Omental fat pad (tissue), 4 donors: ENCODE results near the gene STC2. TPM values are rescaled to one million over a fixed set of nuclear protein-coding genes. Genes with fewer than 3 reads are reported as not detected.

ENCODE experiments used
- ATAC-seq: fragments of 150-250 bp; one replicate; pipeline ENCODE4 v1.9.1; 2016; ENCODE audit warnings: mild to moderate bottlenecking, moderate library complexity; ENCODE audit not compliant: low FRiP score
- DNase-seq: peaks from one replicate; pipeline ENCODE4 v3.0.0-alpha.2; 2019; ENCODE audit warnings: low spot score
- total RNA-seq, 4 donors: library from RNA; depleted of rRNA; stranded (reverse); fragments of >200 nt; gene quantifications; one replicate each; pipeline ENCODE4 v1.1.0, GENCODE V29; 2016
- TF ChIP-seq, protein P1 (sequence below), 3 donors: fragments of 450-650 bp; IDR thresholded peaks; one replicate each; pipeline ENCODE4 v1.5.1; 2016 to 2017; ENCODE audit warnings: antibody characterized with exemption in 3 of 3, mild to moderate bottlenecking in 3 of 3, moderate library complexity in 2 of 3

Gene STC2
- total RNA-seq, 4 donors from 2014 or later = 15.8 to 45.9 (median 29.1) TPM

DNA sequence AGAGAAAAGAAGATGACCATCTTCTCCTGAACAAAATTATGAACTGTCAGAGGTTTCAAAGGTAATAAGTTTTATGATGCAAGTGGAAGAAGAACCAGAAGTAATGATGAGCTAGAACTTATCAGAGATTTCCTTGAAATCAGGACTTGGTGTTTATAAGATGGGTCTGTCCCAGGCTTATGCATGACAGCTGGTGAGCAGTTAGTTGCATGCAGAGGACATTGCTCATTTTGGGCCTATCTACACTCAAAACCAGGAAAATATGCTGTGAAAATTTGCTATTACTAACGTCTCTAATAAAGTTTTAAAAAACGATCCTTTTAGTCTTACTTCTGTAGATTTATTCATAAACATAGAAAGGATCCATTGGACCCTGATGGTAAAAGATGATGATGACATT is 6.6 kb upstream of the STC2 start:
- no peak for ATAC-seq
- DNase-seq = no peak
- TF ChIP-seq, protein P1, sequence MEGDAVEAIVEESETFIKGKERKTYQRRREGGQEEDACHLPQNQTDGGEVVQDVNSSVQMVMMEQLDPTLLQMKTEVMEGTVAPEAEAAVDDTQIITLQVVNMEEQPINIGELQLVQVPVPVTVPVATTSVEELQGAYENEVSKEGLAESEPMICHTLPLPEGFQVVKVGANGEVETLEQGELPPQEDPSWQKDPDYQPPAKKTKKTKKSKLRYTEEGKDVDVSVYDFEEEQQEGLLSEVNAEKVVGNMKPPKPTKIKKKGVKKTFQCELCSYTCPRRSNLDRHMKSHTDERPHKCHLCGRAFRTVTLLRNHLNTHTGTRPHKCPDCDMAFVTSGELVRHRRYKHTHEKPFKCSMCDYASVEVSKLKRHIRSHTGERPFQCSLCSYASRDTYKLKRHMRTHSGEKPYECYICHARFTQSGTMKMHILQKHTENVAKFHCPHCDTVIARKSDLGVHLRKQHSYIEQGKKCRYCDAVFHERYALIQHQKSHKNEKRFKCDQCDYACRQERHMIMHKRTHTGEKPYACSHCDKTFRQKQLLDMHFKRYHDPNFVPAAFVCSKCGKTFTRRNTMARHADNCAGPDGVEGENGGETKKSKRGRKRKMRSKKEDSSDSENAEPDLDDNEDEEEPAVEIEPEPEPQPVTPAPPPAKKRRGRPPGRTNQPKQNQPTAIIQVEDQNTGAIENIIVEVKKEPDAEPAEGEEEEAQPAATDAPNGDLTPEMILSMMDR (IDR thresholded peaks at IDR 0.05) = no peak

- TF ChIP-seq, protein P1 (IDR thresholded peaks at IDR 0.05) = no peak
- ATAC-seq (no peak), DNase-seq (no peak)
Observed at GRCh38 chr5:173333925-173334661, 5.9 kb upstream of the STC2 start.

- ATAC-seq (peak; percentile 92), DNase-seq (peak; percentile 82)
Observed at GRCh38 chr5:173331956-173332479, 3.8 kb upstream of the STC2 start.

GRCh38 chr5:173331287-173331686 is 3.1 kb upstream of the STC2 start:
- ATAC-seq = no peak
- DNase-seq = no peak
- TF ChIP-seq, protein P1 (IDR thresholded peaks at IDR 0.05) = no peak

More at GRCh38 chr5:173331956-173332479, 3.8 kb upstream of the STC2 start:
- TF ChIP-seq, protein P1 (IDR thresholded peaks at IDR 0.05) = peak in 2 of 3 donors; percentile 75 to 92

DNA sequence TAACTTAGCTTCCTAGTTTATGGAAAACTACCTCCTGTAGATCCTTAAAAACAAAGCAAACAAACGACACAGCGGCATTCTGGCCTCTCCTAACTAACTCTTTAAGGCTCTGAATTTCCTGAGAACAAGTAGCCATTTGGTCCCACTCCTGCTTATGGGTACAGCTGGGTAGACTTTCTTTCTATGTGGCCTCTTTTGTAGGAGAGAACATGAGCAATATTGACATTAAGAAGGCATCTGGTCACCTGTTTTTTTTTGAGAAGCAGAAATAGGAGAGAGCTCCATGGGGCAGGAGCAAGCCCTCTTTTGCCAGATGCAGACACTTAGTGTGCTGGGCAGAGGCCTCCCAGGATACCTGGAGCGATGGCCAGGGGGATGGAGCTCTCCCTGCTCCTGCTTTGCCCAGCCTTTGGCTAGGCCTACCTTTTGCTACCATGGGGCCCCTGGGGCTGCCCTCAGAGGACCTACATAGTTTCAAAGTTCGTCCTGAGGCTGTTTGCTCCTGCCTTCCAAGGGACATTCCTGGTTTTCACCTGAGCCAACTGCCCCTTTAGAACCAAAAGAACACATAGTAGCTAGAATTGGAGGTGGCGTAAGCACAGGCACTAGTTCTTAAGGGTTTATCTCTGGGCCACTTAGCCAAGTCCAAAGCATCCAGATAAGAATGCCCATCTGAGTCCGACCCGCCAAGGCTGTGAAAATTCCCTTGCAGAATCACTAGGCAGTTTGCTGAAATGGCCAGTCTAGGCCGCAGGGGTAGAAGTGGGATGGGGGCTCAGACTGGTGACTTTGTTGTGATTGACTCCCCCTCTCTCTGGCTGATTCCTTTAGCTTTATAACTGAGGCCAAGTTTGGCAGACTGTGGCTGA is 2.4 kb upstream of the STC2 start:
- TF ChIP-seq, protein P1 (IDR thresholded peaks at IDR 0.05) = no peak
- no peak for ATAC-seq
- no peak for DNase-seq

GRCh38 chr5:173329491-173330337 is 1.5 kb upstream of the STC2 start:
- DNase-seq (no peak), ATAC-seq (no peak)
- TF ChIP-seq, protein P1 (IDR thresholded peaks at IDR 0.05) = no peak
